HG02938 (cell line): ENCODE data around the gene SCN1B.
"Not testable (repeated sequence)": the region's sequence is repeated elsewhere in the genome, so short reads cannot be mapped to it uniquely, and the experiment has no call there.

Source experiments
- ATAC-seq: cut with Tn5 transposase; IDR thresholded peaks from one replicate; pipeline ENCODE4 v1.9.1; 2021; ENCODE audit warnings: mild to moderate bottlenecking, moderate library complexity; ENCODE audit not compliant: unreplicated experiment

The SCN1B gene

GRCh38 chr19:35034588-35035382 lies 4.5 kb downstream of the SCN1B start:
- no peak for ATAC-seq

- ATAC-seq, result no peak
Observed at GRCh38 chr19:35037716-35038622, 7.7 kb downstream of the SCN1B start.

- no peak for ATAC-seq
Observed at GRCh38 chr19:35038623-35039512, 8.6 kb downstream of the SCN1B start.

- no peak for ATAC-seq
Observed at GRCh38 chr19:35039881-35040825, 9.9 kb downstream of the SCN1B start.

GRCh38 chr19:35040826-35041547 lies 10.7 kb downstream of the SCN1B start:
- no peak for ATAC-seq

- ATAC-seq, result no peak
Observed at GRCh38 chr19:35041548-35042055, 11.3 kb downstream of the SCN1B start, which contains the start of gene HPN. Gene HPN, plus strand, starts transcription at chr19:35041721. Its CDS starts 786 bp downstream, at chr19:35042507.

- no peak for ATAC-seq
Observed at GRCh38 chr19:35042056-35042730, 11.9 kb downstream of the SCN1B start.

GRCh38 chr19:35042954-35043604 lies 12.8 kb downstream of the SCN1B start:
- no peak for ATAC-seq

GRCh38 chr19:35043906-35044305 lies 13.6 kb downstream of the SCN1B start:
- no peak for ATAC-seq

- ATAC-seq, result no peak
Observed at GRCh38 chr19:35044317-35045117, 14.2 kb downstream of the SCN1B start.

- no peak for ATAC-seq
Observed at GRCh38 chr19:35045667-35046300, 15.5 kb downstream of the SCN1B start.

GRCh38 chr19:35046461-35046860 lies 16.2 kb downstream of the SCN1B start:
- ATAC-seq, result no peak

GRCh38 chr19:35048911-35049411 lies 18.7 kb downstream of the SCN1B start:
- no peak for ATAC-seq

GRCh38 chr19:35049456-35049855 lies 19.2 kb downstream of the SCN1B start:
- ATAC-seq, result no peak

GRCh38 chr19:35050662-35051061 lies 20.4 kb downstream of the SCN1B start:
- ATAC-seq, result not testable (repeated sequence)

GRCh38 chr19:35051268-35051667 lies 21.0 kb downstream of the SCN1B start:
- not testable (repeated sequence) for ATAC-seq
